HG03097 (cell line): ENCODE data around the gene RFC3.
"Not testable (repeated sequence)": the region's sequence is repeated elsewhere in the genome, so short reads cannot be mapped to it uniquely, and the experiment has no call there.

Source experiments
- ATAC-seq: cut with Tn5 transposase; IDR thresholded peaks from one replicate; pipeline ENCODE4 v1.9.1; 2021; ENCODE audit not compliant: unreplicated experiment, low FRiP score

The RFC3 gene

GRCh38 chr13:33806470-33807248, 11.3 kb upstream of the RFC3 start:
- ATAC-seq, result no peak

GRCh38 chr13:33812829-33813228, 5.1 kb upstream of the RFC3 start:
- not testable (repeated sequence) for ATAC-seq

GRCh38 chr13:33815011-33815550, 2.9 kb upstream of the RFC3 start:
- no peak for ATAC-seq

- no peak for ATAC-seq
Measured at GRCh38 chr13:33816912-33817311, 1.0 kb upstream of the RFC3 start.

- ATAC-seq, result no peak
Measured at GRCh38 chr13:33817513-33817900, 442 bp upstream of the RFC3 start.

GRCh38 chr13:33825083-33825482, 7.1 kb downstream of the RFC3 start:
- no peak for ATAC-seq

GRCh38 chr13:33827139-33827538, 9.2 kb downstream of the RFC3 start:
- ATAC-seq, result no peak

- no peak for ATAC-seq
Measured at GRCh38 chr13:33828431-33829129, 10.6 kb downstream of the RFC3 start.

GRCh38 chr13:33832872-33833271, 14.9 kb downstream of the RFC3 start:
- no peak for ATAC-seq

GRCh38 chr13:33838647-33839046, 20.7 kb downstream of the RFC3 start:
- ATAC-seq, result no peak

GRCh38 chr13:33840402-33840801, 22.5 kb downstream of the RFC3 start:
- no peak for ATAC-seq

- no peak for ATAC-seq
Measured at GRCh38 chr13:33842207-33842606, 24.3 kb downstream of the RFC3 start.

- no peak for ATAC-seq
Measured at GRCh38 chr13:33842986-33843385, 25.0 kb downstream of the RFC3 start.

- no peak for ATAC-seq
Measured at GRCh38 chr13:33845572-33846302, 27.8 kb downstream of the RFC3 start.

GRCh38 chr13:33846303-33847062, 28.5 kb downstream of the RFC3 start:
- peak; percentile 53 for ATAC-seq

GRCh38 chr13:33849211-33849610, 31.3 kb downstream of the RFC3 start:
- ATAC-seq, result no peak

- no peak for ATAC-seq
Measured at GRCh38 chr13:33855371-33855895, 37.5 kb downstream of the RFC3 start.

- ATAC-seq, result no peak
Measured at GRCh38 chr13:33859691-33860303, 41.8 kb downstream of the RFC3 start.

GRCh38 chr13:33860526-33860925, 42.6 kb downstream of the RFC3 start:
- ATAC-seq, result no peak

GRCh38 chr13:33862016-33862415, 44.1 kb downstream of the RFC3 start:
- no peak for ATAC-seq
